SW 1271 (cell line): Measurements from ENCODE around the gene GYS1.
"Not testable (repeated sequence)": the region's sequence is repeated elsewhere in the genome, so short reads cannot be mapped to it uniquely, and the experiment has no call there.

Experiments used
- DNase-seq, 2 experiments: peaks; one replicate each; lab custom pipeline; 2025; lab: John Stamatoyannopoulos, UW

GYS1 gene

DNA sequence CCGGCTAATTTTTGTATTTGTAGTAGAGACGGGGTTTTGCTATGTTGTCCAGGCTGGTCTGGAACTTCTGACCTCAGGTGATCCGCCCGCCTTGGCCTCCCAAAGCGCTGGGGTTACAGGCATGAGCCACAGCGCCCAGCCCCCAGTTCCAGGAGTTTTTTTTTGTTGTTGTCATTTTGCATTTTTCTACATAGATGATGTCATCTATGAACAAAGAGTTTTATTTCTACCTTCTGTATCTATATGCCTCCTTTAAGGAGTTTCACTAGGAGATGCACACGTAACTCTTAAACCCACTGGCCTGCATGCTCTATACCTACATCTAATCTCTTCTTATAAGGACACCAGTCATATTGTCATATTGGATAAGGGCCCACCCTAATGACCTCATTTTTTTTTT is 54.9 kb downstream of the GYS1 start:
- DNase-seq: no peak

DNA sequence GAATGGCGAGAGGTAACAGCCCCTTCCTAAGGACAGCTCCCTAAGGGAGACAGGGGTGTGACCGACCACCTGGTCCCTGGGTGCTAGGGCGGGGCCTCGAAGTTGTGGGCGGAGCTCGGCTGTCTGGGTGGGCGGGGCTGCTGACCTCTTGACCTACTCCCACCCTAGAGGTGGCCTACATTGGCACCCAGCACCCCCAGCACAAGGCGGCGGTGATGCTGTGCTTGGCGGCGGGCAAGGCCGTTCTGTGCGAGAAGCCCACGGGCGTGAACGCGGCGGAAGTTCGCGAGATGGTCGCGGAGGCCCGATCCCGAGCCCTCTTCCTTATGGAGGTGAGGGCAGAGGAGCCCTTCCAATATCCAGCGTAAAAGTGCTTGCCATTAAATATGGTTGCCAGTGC is 57.2 kb downstream of the GYS1 start:
- DNase-seq: no peak

GRCh38 chr19:48934837-48935236 is 58.3 kb downstream of the GYS1 start:
- no peak for DNase-seq

- peak in 1 of 2 experiments; percentile 59 for DNase-seq
Measured at GRCh38 chr19:48933382-48933932, 59.7 kb downstream of the GYS1 start, which contains the start of gene DHDH. TSS of gene DHDH (plus strand) at chr19:48933699. CDS start at chr19:48933722, 23 bp downstream.

DNA sequence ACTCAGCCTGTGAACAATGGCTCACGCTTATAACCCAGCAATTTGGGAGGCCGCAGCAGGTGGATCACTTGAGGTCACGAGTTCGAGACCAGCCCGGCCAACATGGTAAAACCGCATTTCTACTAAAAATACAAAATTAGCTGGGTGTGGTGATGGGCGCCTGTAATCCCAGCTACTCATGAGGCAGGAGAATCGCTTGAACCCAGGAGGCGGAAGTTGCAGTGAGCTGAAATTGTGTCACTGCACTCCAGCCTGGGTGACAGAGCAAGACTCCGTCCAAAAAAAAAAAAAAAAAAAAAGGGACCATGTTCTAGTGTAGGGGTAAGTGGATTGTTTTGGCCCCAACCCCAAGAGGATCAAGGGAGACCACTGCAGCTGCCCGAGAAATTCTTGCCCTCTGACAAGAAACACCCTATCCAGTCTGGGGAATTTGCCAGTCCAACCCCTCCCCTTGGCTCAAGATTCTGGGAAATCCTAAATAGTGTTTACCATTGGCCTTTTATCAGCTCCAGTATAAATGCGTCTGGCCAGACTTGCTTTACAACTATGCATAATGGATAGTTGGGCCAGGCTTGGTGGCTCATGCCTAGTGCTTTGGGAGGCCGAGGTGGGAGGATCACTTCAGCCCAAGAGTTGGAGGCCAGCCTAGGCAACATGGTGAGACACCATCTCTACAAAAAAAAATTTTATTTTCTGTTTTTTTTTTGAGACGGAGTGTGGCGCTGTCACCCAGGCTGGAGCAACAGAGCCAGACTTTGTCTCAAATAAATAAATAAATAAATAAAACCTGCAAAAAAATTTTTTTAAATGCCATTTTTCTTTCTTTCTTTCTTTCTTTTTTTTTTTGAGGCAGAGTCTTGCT is 64.7 kb downstream of the GYS1 start:
- DNase-seq: no peak

GRCh38 chr19:48927692-48928091 is 65.4 kb downstream of the GYS1 start:
- not testable (repeated sequence) for DNase-seq

DNA sequence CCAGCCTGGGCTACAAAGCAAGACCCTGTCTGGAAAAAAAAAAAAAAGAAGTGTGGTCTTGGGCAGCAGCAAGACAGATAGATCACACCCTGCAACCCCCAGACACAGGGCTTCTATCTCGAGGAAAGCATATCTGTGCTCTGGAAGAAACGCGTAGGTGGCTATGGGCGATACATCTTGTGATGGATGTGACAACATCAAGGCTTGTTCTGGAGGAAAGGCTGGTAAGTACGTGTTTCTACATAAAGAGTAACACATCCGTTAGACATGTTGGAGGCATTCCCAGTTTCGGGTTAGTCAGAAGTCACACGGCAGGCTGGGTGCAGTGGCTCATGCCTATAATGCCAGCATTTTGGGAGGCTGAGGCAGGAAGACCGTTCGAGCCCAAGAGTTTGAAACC is 66.2 kb downstream of the GYS1 start:
- DNase-seq: peak in 1 of 2 experiments; percentile 26

DNA sequence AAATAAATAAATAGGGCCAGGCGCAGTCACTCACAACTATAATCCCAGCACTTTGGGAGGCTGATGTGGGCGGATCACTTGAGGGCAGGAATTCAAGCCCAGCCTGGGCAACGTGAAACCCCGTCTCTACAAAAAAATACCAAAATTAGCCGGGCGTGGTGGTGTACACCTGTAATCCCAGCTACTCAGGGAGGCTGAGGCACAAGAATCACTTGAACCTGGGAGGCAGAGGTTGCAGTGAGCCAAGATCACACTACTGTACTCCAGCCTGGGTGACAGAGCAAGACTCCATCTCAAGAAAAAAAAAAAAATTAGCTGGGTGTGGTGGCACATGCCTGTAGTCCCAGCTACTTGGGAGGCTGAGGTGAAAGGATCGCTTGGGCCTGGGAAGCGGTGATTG is 67.2 kb downstream of the GYS1 start:
- DNase-seq: not testable (repeated sequence)

- DNase-seq: no peak
Measured at GRCh38 chr19:48925240-48925843, 67.8 kb downstream of the GYS1 start.

DNA sequence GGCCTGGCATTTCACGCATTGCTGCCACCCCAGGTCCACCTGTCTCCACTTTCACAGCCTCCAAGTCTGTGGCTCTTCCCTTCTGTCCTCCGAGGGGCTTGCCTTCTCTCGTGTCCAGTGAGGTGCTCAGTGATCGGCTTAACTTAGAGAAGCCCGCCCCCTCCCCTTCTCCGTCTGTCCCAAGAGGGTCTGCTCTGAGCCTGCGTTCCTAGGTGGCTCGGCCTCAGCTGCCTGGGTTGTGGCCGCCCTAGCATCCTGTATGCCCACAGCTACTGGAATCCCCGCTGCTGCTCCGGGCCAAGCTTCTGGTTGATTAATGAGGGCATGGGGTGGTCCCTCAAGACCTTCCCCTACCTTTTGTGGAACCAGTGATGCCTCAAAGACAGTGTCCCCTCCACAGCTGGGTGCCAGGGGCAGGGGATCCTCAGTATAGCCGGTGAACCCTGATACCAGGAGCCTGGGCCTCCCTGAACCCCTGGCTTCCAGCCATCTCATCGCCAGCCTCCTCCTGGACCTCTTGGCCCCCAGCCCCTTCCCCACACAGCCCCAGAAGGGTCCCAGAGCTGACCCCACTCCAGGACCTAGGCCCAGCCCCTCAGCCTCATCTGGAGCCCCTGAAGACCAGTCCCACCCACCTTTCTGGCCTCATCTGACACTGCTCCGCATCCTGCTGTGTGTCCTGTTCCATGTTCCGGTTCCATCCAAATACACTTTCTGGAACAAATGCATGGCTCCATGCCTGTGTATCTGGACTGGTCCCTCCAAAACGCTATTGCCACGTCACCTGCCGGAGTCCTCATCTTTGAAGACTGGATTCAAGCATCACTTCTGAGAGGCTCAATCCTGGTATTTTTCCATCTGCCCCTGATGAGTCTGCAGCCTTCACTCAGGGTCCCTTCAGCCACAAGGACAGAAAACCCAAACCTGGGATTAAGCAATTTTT is 70.3 kb downstream of the GYS1 start:
- no peak for DNase-seq

DNA sequence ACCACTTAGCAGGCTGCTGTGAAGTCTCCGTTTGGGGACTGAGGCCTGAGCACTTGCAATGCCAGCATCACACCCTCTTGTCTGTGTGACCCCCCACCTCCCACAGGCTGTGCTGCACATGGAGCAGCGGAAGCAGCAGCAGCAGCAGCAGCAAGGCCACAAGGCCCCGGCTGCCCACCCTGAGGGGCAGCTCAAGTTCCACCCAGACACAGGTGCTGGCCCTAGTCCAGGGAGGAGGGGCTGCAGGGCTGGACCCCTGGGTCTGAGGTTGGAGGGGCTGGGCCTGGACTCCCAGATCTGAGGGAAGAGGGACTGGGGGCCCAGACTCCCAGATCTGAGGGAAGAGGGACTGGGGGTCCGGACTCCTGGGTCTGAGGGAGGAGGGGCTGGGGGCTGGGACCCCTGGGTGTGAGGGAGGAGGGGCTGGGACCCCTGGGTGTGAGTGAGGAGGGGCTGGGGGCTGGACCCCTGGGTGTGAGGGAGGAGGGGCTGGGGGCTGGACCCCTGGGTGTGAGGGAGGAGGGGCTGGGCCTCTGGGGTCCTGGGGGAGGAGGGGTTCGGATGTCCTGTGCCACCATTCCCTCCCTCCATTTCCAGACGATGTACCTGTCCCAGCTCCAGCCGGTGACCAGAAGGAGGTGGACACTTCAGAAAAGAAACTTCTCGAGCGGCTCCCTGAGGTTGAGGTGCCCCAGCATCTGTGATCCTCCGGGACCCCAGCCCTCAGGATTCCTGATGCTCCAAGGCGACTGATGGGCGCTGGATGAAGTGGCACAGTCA is 71.2 kb downstream of the GYS1 start:
- DNase-seq: no peak

DNA sequence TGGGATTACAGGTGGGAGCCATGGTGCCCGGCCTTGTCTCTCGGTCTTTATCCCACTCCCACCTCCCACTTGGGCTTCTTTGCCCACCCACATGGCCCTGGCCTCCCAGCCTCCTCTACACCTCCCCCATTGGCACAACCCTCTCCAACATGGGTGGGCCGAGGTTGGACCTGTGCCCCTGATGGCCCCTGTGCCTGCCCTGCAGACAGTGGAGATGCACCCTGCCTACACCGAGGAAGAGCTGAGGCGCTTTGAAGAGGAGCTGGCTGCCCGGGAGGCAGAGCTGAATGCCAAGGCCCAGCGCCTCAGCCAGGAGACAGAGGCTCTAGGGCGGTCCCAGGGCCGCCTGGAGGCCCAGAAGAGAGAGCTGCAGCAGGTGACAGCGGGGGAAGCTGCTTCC is 72.2 kb downstream of the GYS1 start:
- DNase-seq: no peak

DNA sequence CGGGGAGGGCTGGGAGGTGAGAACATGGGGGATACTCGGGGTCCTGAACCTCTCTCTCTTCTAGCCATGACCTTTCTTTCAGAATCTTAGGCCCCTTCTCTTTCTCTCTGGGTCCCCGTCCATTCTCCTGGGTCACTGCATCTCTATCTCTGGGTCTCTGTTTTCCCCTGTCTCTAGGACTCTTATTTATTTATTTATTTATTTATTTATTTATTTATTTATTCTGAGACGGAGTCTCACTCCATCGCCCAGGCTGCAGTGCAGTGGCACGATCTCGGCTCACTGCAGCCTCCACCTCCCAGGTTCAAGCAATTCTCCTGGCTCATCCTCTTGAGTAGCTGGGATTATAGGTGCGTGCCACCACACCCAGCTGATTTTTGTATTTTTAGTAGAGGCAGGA is 73.8 kb downstream of the GYS1 start:
- not testable (repeated sequence) for DNase-seq

- DNase-seq: peak in 1 of 2 experiments; percentile 8
Measured at GRCh38 chr19:48918801-48919247, 74.3 kb downstream of the GYS1 start.
